ENCODE results near the gene EIF1AD.

DNA sequence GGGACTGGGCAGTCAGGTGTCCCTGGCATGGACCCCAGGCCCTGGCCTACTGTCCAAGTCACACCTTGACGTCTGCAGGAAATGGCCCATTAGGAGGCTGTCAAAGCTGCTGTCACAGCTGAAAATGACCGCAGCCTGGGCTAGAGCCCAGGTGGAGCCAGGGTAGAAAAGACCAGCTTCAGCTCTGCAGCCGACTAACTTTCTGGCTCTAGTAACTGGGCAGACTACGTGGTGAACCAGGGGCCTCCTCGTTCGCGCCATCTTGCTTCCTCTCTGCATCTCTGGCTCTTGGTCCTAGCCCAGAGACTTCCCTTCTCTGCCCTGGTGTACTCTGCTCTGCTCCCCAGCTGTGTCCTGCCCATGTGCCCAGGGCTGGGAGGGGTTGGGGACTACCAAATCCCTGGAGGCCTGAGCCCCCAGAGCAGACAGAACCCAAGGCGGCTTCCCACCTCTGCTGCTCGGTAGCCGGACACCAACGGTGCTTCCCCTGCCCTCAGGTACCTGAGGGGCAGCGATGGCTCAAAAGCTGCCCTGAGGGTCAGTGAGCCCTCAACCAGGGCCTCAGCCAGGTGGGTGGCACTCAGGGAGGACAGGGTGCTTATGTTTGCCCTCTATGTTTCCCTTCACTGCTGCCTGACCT, 20.7 kb downstream of the EIF1AD start:
- TF ChIP-seq, protein P1, sequence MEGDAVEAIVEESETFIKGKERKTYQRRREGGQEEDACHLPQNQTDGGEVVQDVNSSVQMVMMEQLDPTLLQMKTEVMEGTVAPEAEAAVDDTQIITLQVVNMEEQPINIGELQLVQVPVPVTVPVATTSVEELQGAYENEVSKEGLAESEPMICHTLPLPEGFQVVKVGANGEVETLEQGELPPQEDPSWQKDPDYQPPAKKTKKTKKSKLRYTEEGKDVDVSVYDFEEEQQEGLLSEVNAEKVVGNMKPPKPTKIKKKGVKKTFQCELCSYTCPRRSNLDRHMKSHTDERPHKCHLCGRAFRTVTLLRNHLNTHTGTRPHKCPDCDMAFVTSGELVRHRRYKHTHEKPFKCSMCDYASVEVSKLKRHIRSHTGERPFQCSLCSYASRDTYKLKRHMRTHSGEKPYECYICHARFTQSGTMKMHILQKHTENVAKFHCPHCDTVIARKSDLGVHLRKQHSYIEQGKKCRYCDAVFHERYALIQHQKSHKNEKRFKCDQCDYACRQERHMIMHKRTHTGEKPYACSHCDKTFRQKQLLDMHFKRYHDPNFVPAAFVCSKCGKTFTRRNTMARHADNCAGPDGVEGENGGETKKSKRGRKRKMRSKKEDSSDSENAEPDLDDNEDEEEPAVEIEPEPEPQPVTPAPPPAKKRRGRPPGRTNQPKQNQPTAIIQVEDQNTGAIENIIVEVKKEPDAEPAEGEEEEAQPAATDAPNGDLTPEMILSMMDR (IDR thresholded peaks at IDR 0.05), result no peak
- TF ChIP-seq POLR2A (IDR thresholded peaks at IDR 0.05) (no peak), EP300 (IDR thresholded peaks at IDR 0.05) (no peak)
